Epithelial cell of esophagus (primary cell): ENCODE measurements around the gene CD8B2.

Source experiments
- DNase-seq: peaks from one replicate; pipeline ENCODE4 v3.0.0; 2010; ENCODE audit warnings: low read depth
- H3K4me3 ChIP-seq: 2 replicates; pipeline ENCODE4 v1.5.1; 2011; ENCODE audit warnings: mild to moderate bottlenecking, low read length, control low read depth
- CTCF ChIP-seq: IDR thresholded peaks from 2 replicates; pipeline ENCODE4 v1.5.1; 2011; ENCODE audit warnings: low read depth, mild to moderate bottlenecking, low read length, control low read depth, inconsistent platforms; ENCODE audit not compliant: insufficient read depth; ENCODE audit errors: missing control alignments

Gene CD8B2

GRCh38 chr2:106521016-106521415 lies 33.9 kb downstream of the CD8B2 start:
- no peak overlapping the region for H3K4me3 ChIP-seq
- DNase-seq, result no peak
- TF ChIP-seq CTCF, result no peak

GRCh38 chr2:106523976-106524665 lies 37.0 kb downstream of the CD8B2 start:
- DNase-seq, result no peak
- no peak overlapping the region for H3K4me3 ChIP-seq
- TF ChIP-seq CTCF, result no peak

GRCh38 chr2:106530866-106531265 lies 43.7 kb downstream of the CD8B2 start:
- no peak overlapping the region for H3K4me3 ChIP-seq
- no peak for DNase-seq
- TF ChIP-seq CTCF, result no peak

- H3K4me3 ChIP-seq, result no peak overlapping the region
- no peak for DNase-seq
- TF ChIP-seq CTCF, result no peak
Measured at GRCh38 chr2:106531676-106532214, 44.6 kb downstream of the CD8B2 start.

GRCh38 chr2:106532236-106532635 lies 45.1 kb downstream of the CD8B2 start:
- no peak for DNase-seq
- no peak overlapping the region for H3K4me3 ChIP-seq
- TF ChIP-seq CTCF, result no peak

GRCh38 chr2:106534471-106534870 lies 47.3 kb downstream of the CD8B2 start:
- no peak for DNase-seq
- no peak for TF ChIP-seq CTCF
- no peak overlapping the region for H3K4me3 ChIP-seq

GRCh38 chr2:106536490-106536889 lies 49.3 kb downstream of the CD8B2 start:
- no peak for DNase-seq
- TF ChIP-seq CTCF, result no peak
- no peak overlapping the region for H3K4me3 ChIP-seq
